Neutrophil (primary cell): ENCODE data around the gene VPS29.
"Not testable (repeated sequence)": the region's sequence is repeated elsewhere in the genome, so short reads cannot be mapped to it uniquely, and the experiment has no call there.

ENCODE experiments used
- H3K27ac ChIP-seq: fragments of 200-600 bp; sonication (generic); 2 replicates; pipeline ENCODE4 v1.5.1; 2016; ENCODE audit warnings: mild to moderate bottlenecking, moderate library complexity
- H3K27me3 ChIP-seq: fragments of 200-600 bp; sonication (generic); 2 replicates; pipeline ENCODE4 v1.6.0; 2016; ENCODE audit warnings: mild to moderate bottlenecking
- H3K36me3 ChIP-seq: fragments of 200-600 bp; sonication (generic); 2 replicates; pipeline ENCODE4 v1.5.1; 2017
- H3K4me1 ChIP-seq, 2 experiments: fragments of 200-600 bp in 1 of 2; sonication (generic) in 1 of 2; 1 replicate in 1 of 2; 2 replicates in 1 of 2; pipeline versions ENCODE4 v1.5.1 to v1.6.1; 2013 to 2016; ENCODE audit warnings: low read depth in 1 of 2, low read length in 1 of 2, mild to moderate bottlenecking in 1 of 2, moderate library complexity in 1 of 2; ENCODE audit not compliant: control insufficient read depth in 1 of 2, insufficient read depth in 1 of 2
- H3K4me3 ChIP-seq, 2 experiments: fragments of 200-600 bp in 1 of 2; sonication (generic) in 1 of 2; 1 replicate in 1 of 2; 2 replicates in 1 of 2; pipeline ENCODE4 v1.5.1; 2013 to 2016; ENCODE audit warnings: low read depth in 1 of 2, low read length in 1 of 2, mild to moderate bottlenecking in 1 of 2, moderate library complexity in 1 of 2
- H3K9me3 ChIP-seq: fragments of 200-600 bp; sonication (generic); 2 replicates; pipeline ENCODE4 v1.5.1; 2016
- TF ChIP-seq, protein P1 (sequence below): fragments of 200-600 bp; sonication (generic); IDR thresholded peaks from 2 replicates; pipeline ENCODE4 v1.5.1; 2016; ENCODE audit warnings: antibody characterized with exemption

The VPS29 gene

DNA sequence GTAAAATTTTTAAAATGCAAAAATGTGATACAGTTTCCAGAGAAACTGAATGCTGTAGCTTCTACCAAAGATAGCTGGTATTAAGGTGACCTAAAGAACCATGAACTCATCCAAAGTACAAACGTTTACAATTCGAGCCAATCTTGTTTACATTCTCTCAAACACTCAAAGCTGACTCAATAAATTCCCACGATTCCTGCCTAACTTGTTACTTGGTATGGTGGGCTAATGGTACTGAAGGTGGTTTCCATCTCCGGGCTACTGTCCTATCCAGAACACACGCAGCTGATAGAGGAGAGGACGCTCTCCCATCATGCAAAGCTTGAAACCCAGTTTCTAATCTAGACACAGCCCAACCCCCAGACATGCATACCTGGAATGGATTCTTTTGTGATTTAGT, 31.7 kb upstream of the VPS29 start:
- H3K27me3 ChIP-seq = no peaks in the 10 kb centered on the region
- H3K36me3 ChIP-seq = peaks cover 69% of the 10 kb centered on the region
- TF ChIP-seq, protein P1, sequence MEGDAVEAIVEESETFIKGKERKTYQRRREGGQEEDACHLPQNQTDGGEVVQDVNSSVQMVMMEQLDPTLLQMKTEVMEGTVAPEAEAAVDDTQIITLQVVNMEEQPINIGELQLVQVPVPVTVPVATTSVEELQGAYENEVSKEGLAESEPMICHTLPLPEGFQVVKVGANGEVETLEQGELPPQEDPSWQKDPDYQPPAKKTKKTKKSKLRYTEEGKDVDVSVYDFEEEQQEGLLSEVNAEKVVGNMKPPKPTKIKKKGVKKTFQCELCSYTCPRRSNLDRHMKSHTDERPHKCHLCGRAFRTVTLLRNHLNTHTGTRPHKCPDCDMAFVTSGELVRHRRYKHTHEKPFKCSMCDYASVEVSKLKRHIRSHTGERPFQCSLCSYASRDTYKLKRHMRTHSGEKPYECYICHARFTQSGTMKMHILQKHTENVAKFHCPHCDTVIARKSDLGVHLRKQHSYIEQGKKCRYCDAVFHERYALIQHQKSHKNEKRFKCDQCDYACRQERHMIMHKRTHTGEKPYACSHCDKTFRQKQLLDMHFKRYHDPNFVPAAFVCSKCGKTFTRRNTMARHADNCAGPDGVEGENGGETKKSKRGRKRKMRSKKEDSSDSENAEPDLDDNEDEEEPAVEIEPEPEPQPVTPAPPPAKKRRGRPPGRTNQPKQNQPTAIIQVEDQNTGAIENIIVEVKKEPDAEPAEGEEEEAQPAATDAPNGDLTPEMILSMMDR = no peak
- H3K27ac ChIP-seq = no peak overlapping the region
- H3K4me3 ChIP-seq = no peak overlapping the region
- peaks cover 3 to 5% of the 10 kb centered on the region in 2 experiments for H3K4me1 ChIP-seq
- H3K9me3 ChIP-seq = no peaks in the 10 kb centered on the region

DNA sequence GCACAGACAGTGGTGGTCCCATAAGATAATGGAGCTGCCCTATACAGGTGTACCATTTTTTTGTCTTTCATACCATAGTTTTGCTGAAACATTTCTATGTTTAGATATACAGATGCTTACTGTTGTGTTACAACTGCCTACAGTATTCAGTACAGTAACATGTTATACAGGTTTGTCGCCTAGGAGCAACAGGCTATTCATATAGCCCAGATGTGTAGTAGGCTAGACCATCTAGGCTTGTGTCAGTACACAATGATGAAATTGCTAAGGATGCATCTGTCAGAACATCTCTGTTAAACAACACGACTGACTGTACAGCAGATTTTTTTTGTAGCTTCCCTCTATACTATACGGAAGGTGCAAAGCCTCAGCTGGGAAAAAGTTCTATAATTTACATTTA, 30.7 kb upstream of the VPS29 start:
- H3K27ac ChIP-seq = no peak overlapping the region
- peaks cover 0 to under 1% of the 10 kb centered on the region in 2 experiments for H3K4me1 ChIP-seq
- TF ChIP-seq, protein P1 = no peak
- H3K27me3 ChIP-seq = no peaks in the 10 kb centered on the region
- H3K9me3 ChIP-seq = no peaks in the 10 kb centered on the region
- H3K4me3 ChIP-seq = no peak overlapping the region
- H3K36me3 ChIP-seq = peaks cover 59% of the 10 kb centered on the region

DNA sequence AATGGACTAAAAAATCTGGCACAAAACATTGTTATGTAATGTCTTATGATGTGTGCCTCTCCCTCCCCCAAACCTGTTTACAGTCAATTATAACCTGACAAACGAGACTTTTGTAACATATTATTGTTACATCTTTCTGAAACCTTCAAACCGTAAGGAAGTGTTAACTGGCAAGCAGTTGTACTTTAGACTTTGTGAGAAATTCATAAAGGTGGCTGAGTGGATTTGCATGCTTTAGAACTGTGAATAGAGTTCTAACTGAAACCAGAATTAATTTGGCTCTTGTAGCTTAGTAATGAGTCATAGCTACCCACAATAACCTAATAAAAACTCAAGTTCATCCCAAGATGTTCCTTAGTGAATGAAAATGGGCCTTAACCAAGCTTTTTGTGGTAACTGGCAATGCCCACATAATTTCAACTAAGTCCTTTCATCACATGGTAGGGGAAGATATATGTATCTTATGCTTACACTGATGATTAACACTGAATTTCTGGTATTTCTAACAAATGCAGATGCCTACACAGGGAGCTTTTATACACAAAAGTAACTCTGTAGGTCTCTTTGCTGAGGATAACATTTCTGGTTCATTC, 29.9 kb upstream of the VPS29 start:
- TF ChIP-seq, protein P1 = no peak
- Histone ChIP-seq H3K27ac (no peak overlapping the region), H3K36me3 (peaks cover 53% of the 10 kb centered on the region)

DNA sequence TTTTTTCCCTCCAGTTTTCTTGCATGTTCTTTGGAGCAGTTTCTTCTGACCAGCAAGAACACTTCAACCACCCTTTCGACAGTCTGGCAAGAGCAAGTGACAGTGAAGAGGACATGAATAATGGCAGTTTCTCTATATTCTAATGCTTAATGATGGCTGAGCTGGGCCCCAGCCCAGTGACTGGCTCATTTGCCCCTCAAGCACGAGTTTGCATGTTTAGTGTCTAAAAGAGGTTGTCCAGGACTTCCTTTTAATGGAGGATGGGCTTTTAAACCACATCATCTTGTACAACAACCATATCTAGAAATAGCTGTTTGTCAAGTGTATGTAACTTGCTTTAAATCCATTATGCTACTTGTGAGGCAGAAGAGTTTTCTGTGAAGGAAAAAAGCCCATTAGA, 28.6 kb upstream of the VPS29 start:
- Histone ChIP-seq H3K36me3 (peaks cover 40% of the 10 kb centered on the region), H3K27ac (no peak overlapping the region), H3K4me1 (no peaks in the 10 kb centered on the region), H3K9me3 (no peaks in the 10 kb centered on the region), H3K27me3 (no peaks in the 10 kb centered on the region), H3K4me3 (no peak overlapping the region)
- TF ChIP-seq, protein P1 = no peak

More for the DNA sequence above, 29.9 kb upstream of the VPS29 start:
- H3K4me1 ChIP-seq = no peaks in the 10 kb centered on the region
- H3K4me3 ChIP-seq = no peak overlapping the region
- H3K9me3 ChIP-seq = no peaks in the 10 kb centered on the region
- H3K27me3 ChIP-seq = no peaks in the 10 kb centered on the region

DNA sequence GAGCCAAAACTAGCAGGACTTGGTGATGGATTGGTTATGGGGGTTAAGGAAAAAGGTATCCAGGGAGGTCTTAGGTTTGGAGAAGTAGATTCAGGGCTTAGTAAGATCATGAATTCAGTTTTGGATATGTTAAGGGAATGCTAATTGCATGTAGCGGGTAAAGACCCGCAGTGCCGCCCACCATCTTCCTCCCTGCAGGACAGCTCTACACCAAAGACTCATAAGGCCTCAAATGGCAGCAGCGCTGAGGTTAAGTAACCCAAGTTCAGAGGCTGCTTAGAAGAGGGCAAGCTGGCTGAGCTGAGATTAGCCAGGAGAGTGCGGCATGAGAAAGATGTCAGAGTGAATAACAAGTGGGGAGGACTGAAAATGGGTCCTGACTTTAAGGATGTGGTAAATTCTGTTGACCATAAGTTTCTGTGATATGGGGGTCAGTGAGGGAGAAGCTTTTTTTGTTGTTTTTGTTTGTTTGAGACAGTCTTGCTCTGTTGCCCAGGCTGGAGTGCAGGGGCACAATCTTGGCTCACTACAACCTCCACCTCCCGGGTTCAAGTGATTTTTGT, 26.4 kb upstream of the VPS29 start:
- Histone ChIP-seq H3K27ac (no peak overlapping the region), H3K4me1 (no peaks in the 10 kb centered on the region), H3K4me3 (no peak overlapping the region), H3K9me3 (no peaks in the 10 kb centered on the region), H3K27me3 (no peaks in the 10 kb centered on the region), H3K36me3 (peaks cover 28% of the 10 kb centered on the region)
- TF ChIP-seq, protein P1 = no peak

DNA sequence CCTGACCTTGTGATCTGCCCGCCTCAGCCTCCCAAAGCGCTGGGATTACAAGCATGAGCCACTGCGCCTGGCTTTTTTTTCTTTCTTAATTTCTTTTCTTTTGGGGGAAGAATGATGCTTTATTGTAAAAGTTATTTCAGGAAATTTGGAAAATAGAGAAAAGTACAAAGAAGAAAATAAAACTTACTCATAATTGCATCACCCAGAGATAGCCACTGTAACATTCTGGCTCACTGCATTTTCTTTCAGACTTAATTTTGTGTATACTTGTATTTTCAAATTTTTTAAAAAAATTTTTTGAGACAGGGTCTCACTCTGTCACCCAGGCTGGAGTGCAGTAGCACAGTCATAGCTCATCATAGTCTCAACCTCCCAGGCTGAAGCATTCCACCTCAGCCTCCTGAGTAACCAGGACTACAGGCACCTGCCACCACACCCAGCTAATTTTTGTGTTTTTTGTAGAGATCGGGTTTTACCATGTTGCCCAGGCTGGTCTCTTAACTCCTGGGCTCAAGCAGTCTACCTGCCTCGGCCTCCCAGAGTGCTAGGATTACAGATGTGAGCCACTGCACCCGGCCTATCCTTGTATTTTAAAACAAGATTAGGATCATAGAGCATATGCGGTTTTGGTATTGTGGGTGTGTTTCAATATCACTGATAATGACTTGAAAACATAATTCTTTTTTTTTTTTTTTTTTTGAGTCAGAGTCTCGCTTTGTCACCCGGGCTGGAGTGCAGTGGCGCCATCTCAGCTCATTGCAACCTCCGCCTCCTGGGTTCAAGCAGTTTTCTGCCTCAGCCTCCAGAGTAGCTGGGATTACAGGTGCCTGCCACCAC, 19.2 kb upstream of the VPS29 start:
- not testable (repeated sequence) for H3K27me3 ChIP-seq, H3K27ac ChIP-seq, H3K9me3 ChIP-seq, H3K4me1 ChIP-seq, H3K4me3 ChIP-seq, H3K36me3 ChIP-seq

DNA sequence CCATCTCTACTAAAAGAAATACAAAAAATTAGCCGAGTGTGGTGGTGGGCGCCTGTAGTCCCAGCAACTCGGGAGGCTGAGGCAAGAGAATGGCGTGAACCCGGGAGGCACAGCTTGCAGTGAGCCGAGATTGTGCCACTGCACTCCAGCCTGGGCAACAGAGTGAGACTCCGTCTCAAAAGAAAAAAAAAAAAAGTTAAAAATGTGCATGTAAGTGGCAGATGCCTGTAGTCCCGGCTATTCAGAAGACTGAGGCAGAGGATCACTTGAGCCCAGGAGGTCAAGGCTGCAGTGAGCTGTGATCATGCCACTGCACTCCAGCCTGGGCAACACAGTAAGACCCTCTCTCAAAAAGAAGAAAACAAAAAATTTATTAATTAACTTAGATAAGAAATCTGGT, 16.1 kb upstream of the VPS29 start:
- not testable (repeated sequence) for H3K4me1 ChIP-seq, H3K9me3 ChIP-seq, H3K4me3 ChIP-seq, H3K27me3 ChIP-seq, H3K36me3 ChIP-seq, H3K27ac ChIP-seq
